GM21423 (cell line): ENCODE results near the gene THNSL1.

Source experiments
- ATAC-seq: cut with Tn5 transposase; IDR thresholded peaks from one replicate; pipeline ENCODE4 v1.9.1; 2021; ENCODE audit warnings: mild to moderate bottlenecking, moderate library complexity; ENCODE audit not compliant: unreplicated experiment

Gene THNSL1

DNA sequence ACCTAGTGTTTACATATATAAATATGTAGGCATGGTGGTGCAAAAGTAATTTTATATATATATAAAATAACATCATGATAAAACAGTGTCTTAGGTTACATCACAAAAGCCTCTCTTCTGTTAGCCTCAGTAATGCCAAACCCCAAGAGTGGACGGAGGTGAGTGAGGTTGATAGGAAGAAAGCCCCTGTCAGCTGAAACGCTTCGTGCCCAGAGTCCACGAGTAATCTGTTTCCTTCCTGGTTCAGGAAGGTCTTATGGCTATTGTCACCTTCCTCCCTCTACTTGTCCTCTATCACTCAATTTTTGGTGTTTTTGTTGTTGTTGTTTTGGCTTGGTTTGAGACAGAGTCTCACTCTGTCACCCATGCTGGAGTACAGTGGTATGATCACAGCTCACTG, 41.5 kb downstream of the THNSL1 start:
- ATAC-seq, result no peak

DNA sequence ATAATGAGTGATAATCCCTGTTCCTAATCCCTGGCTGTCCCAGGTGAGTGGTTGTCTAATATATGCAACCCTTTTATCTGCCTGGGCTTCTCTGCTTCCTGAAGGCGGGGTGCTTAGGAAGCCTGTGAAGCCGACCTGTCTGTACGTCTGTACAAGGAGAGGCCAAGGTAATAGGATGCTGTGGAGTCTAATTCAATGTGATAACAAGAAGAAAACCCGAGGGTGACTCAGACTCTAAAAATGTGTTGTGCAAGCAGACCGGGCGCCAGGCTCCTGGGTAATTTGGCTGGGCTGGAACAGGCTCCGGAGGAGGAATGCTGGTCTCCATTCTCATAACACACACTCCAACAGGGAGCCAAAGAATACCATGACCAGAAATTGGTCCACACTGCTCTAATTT, 43.6 kb downstream of the THNSL1 start:
- ATAC-seq, result no peak

DNA sequence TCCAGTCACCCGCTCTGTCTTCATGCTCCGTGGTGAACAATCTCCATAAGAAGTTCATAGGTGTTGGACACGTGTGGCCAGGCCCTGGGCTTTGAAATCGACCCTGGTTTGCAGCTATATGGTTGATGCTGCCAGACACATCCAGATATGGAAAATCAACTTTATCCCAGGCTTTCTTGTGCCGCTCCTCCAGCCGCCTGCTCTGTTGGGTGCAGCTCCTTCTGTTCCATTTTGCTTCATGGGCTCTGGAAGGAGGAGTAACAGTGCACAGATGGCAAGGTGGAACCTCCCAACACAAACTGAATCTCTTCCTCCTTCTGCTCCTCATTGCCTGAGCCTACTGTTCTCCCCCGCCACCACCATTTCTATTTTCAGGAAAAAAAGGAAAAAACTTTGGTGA, 44.7 kb downstream of the THNSL1 start:
- ATAC-seq, result no peak

DNA sequence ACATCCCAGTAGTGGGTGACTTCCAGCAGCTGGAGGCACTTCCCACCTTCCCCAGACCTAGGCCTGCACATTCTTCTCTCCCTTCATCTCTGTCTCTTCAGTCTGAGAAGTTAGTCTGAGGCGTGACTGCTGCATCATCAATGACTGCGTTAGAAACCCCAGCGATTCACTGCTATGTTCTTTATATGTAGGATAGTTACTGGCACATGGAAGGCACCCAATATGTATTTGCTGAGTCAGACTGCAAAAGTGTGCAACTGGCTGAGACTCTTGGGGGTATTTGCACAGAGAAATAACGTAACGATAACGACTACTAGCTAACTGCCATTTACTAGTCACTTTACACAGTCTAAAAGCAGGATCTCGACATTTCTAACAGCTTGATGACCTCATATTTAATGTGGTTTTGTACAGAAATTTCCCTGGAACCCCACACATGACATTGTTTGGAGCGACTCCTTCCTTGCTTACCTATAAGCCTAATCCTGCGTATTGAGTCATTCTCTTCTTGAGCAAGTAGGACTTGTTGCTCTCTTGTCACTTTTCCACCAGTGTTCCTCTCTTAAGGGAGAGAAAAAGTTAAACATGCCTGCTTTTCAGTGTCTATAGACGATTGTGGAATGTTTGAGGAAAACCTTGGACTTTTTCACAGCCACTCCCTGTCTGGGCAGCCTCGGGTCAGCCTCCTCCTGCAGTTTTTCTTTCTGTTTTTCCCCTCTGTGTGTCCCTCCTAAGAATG, 45.5 kb downstream of the THNSL1 start:
- no peak for ATAC-seq

DNA sequence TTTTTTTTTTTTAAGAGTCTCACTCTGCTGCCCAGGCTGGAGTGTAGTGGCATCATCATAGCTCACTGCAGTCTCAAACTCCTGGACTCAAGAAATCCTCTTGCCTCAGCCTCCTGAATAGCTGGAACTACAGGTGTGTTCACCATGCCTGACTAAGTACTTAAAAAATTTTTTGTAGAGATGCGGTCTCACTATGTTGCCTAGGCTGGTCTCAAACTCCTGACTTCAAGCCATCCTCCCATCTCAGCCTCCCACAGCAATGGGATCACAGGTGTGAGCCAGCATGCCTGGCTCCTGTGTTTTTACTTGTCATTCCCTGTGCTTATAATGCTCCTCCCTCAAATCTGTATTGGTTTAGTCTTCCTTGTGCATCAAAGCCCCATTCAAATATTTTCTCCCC, 46.7 kb downstream of the THNSL1 start:
- no peak for ATAC-seq

DNA sequence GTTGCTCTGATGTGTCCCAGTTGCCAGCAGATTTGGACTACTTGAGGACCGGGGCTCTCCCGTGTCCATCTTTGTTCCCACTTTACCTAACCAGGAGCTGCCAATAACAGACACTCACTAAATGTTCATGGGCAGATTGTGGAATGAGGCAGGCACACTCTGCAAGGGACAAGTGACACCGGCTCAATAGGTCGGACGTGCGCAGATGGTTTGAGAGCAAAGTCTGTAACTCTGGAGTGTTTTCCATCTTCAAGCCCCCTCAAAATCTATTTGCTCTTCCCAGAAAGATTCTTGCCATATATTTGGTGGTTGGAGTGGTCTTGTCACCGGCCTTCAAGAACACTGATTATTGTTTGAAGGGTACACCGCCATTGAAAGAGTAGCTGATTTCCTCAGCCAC, 47.2 kb downstream of the THNSL1 start:
- no peak for ATAC-seq

DNA sequence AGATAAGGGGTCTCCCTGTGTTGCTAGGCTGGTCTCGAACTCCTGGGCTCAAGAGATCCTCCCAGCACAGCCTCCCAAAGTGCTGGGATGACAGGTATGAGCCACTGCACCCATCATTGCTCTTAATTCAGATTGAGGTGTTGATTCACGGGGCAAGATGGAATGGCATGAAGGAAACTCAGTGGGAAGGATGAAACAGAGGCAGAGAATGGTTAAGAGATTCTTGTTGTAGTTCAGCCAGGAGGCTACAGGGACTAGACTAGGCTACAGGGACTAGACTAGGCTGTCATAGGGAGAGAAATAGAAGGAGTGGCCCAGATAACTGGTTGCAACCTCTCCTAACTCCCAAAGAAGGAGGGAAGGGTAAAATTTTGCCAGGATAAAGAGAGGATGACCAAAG, 48.0 kb downstream of the THNSL1 start:
- no peak for ATAC-seq

DNA sequence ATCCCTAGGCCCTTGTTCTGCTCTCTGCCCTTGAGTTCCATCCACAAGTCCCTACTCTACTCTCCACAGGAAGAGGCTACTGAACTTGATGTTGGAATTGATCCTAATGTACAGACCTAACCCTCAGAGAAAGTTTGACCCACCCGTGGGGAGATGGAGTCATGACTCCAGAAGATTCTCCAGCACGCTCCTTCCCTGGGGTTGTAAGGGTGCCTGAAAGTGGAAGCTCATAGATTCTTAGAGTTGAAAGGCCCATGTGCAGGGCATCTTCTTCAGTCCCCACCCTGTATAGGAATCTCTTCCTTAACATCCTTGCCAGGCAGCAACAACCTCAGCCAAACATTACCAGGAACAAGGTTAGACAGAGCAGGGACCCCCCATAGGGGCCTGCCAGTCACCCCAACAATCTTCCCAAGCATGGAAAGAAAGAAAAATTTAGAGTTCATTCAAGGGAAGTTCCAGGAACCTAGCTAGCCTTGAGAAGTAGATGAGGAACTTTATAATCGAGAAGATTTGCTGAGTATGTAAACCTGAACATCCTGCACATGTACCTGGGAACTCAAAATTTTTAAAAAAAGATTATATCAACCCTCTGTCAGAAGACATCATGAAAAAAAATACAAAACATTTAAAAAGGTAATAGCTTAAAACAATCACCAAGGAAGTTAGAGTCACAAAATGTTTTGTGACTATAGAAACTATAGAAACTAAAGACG, 49.5 kb downstream of the THNSL1 start:
- no peak for ATAC-seq

DNA sequence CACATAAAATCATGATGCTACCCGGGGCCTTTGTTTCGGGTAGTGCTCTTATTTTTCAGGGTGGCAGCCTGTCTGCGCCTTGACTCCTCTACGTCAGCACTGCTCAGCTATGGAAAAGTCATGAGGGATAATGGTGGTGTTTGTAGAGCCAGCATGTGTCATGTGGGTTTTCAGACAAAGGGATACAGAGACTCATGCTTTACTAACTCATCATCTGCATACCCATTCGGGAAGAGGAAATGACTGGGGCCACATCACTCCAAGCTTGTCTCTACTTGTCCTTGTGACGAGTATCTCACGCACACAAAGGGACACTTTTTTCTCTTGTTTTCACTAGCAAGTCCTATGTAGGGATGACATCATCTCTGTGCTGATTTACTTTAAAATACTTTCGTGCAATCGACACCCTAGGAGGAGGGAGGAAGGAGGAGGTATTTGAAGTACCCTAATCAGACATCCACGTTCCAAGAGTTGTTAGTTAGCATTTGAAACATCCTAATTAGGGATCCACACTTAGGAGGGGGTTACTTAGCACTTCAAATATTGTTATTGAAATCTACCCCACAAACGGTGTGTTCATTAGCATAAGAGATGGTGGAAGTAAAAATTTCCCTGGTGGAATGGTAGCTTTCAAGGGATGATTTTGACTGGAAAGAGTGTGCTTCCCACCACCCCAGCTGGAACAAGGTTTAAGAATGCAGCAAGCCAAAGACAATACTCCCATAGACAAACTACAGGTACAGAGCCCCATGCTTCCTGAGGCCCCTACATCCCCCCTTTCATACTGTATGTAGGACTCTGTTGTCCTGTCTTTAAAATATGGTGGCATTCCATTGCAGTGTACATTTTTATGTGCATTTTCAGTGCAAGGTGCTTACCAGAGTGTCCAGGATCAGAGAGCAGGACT, 52.0 kb downstream of the THNSL1 start:
- ATAC-seq, result no peak

DNA sequence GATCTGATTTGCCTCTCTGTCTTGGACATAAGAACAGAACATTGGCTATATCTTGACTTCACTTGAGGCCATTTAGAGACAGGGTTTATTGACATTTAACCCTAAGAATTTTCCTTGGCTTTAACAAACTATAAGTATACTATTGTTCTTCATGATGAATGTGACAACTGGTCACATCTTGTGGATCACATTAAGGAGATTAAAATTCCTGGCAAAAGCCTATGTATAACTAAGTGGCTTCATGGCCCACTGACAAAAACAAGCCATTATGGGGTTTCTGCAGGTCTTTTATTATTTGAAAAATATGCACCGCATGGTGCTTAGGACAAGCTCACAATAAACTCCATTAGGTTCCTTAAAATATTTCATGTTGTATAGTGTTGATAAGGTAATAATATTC, 54.8 kb downstream of the THNSL1 start:
- no peak for ATAC-seq

DNA sequence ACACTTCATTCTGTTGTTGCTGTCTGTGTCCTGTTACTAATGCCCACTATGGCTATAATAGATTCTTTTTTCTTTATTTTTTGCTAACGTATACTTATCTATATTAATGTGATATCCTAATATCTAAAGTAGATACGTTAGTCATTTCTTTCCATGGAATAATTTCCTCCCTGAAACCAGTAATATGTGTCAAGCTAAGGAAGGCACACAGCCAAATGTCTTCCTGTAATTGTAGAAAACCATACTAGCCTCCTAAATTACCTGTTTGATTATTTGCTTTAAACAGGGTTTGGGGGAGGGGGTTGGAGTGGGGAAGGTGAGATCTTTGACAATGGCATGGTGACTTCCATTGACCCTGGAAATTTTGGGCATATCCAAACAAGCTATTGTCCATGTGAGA, 56.4 kb downstream of the THNSL1 start:
- ATAC-seq, result no peak

DNA sequence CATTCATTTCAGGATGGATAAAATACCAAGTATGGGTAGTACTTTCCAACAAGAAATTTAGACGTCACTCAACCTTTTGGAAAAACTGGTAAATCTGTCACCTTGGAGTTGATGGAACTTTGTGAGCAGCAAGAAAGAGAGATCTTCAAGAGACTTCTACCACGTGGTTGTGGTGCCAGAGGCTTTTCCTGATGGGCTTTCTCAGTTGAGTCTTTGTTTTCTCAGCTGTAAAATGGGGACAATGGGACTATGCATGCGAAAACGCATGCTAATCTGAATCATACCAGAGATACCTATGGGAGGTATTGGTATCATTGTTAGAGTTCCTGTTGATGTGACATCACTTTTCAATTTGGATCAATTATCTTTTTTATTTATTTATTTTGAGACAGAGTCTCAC, 59.4 kb downstream of the THNSL1 start:
- no peak for ATAC-seq
